Naive thymus-derived CD8-positive, alpha-beta T cell (primary cell): ENCODE data around the gene WBP2. TPM values are rescaled to one million over a fixed set of nuclear protein-coding genes. Genes with fewer than 3 reads are reported as not detected.
"Not testable (repeated sequence)": the region's sequence is repeated elsewhere in the genome, so short reads cannot be mapped to it uniquely, and the experiment has no call there.

Experiments used
- ATAC-seq, 2 donors: fragments of 150-1000 bp; cut with Tn5 transposase in 1 of 2; sonication (Bioruptor Pico), chemical (Tn5 transposase) in 1 of 2; 1 replicate in 1 of 2; 2 replicates in 1 of 2; pipeline ENCODE4 v1.10.0; 2021; ENCODE audit warnings: mild to moderate bottlenecking in 2 of 2, moderate library complexity in 2 of 2
- POLR2A ChIA-PET: fragments of 350-600 bp; sonication (Branson Sonifier 250); formaldehyde crosslinking; loops from one replicate; lab custom pipeline; 2021; ENCODE audit warnings: antibody characterized with exemption; lab: Charles Lee
- DNase-seq, 10 donors: peaks; one replicate each; pipeline versions ENCODE4 v3.0.0 to v3.0.0-alpha.2; 2020 to 2022
- H3K27ac Mint-ChIP-seq, 10 donors: one replicate each; pipeline ENCODE4 v1.8.0; 2020 to 2022; ENCODE audit warnings: mild to moderate bottlenecking in 10 of 10, mixed read lengths in 10 of 10, moderate library complexity in 4 of 10, inconsistent platforms in 1 of 10
- H3K27me3 Mint-ChIP-seq, 5 donors: one replicate each; pipeline ENCODE4 v1.8.0; 2021 to 2022; ENCODE audit warnings: mixed read lengths in 5 of 5
- H3K36me3 Mint-ChIP-seq, 3 donors: one replicate each; pipeline ENCODE4 v1.8.0; 2020 to 2022; ENCODE audit warnings: mixed read lengths in 3 of 3, mild to moderate bottlenecking in 2 of 3, inconsistent platforms in 1 of 3
- H3K4me1 Mint-ChIP-seq, 4 donors: one replicate each; pipeline ENCODE4 v1.8.0; 2021 to 2022; ENCODE audit warnings: mixed read lengths in 4 of 4
- H3K4me3 Mint-ChIP-seq, 10 donors: one replicate each; pipeline ENCODE4 v1.8.0; 2020 to 2022; ENCODE audit warnings: mild to moderate bottlenecking in 10 of 10, mixed read lengths in 10 of 10, moderate library complexity in 6 of 10, inconsistent platforms in 1 of 10
- H3K9me3 Mint-ChIP-seq, 9 donors: one replicate each; pipeline ENCODE4 v1.8.0; 2020 to 2022; ENCODE audit warnings: mixed read lengths in 9 of 9, mild to moderate bottlenecking in 3 of 9, inconsistent platforms in 1 of 9, moderate library complexity in 1 of 9
- polyA plus RNA-seq, 3 donors: library from polyadenylated mRNA; unstranded; fragments of 300-500 nt; fragmentation: Illumina TruSeq; gene quantifications; one replicate each; pipeline ENCODE4 v1.2.3, GENCODE V29; 2021
- total RNA-seq, 8 experiments: library from RNA in 2 of 8; stranded (reverse) in 2 of 8; gene quantifications; one replicate each; pipeline ENCODE4 v1.2.3 and lab custom pipeline; 2021 to 2026

The WBP2 gene
- total and polyA plus RNA-seq, 5 experiments from 2014 or later = 58.1 to 156 (median 95.1) TPM

DNA sequence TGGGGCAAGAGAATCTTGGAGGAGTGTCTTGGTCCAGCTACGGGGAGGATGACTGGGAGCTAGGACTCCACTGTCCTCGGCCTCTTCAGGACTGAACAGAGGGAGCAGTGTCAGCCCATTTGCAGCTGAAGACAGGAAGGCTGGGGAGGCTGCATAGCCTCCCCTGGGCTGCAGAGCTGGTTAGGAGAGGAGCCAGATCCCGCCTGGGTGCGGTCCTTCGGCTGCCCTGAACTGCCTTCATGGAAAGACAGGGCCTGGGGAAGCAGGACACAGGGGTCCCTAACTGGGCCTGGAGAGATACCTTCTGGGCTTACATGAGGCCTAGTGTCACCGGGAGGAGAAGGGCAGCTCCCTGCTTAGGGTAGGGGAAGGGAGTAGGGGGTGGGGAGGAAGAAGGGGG, 37.6 kb downstream of the WBP2 start:
- no peak overlapping the region for H3K4me3 Mint-ChIP-seq
- peak in 1 of 10 donors; percentile 26 for DNase-seq
- no peaks in the 10 kb centered on the region for H3K27me3 Mint-ChIP-seq
- POLR2A ChIA-PET = interaction anchor here (1.0 to 1.5 kb wide), 2 partner anchors 9 to 31 kb away, joined by 5 read pairs; no protein-coding TSS in a partner anchor
- H3K36me3 Mint-ChIP-seq = peaks cover 0 to 61% (median 11%) of the 10 kb centered on the region in 3 donors
- peaks cover 11 to 20% (median 15%) of the 10 kb centered on the region in 4 donors for H3K4me1 Mint-ChIP-seq
- peak overlapping the region in 3 of 10 donors; percentile 29 to 68 (median 55) for H3K27ac Mint-ChIP-seq
- no peaks in the 10 kb centered on the region for H3K9me3 Mint-ChIP-seq
- ATAC-seq = no peak

DNA sequence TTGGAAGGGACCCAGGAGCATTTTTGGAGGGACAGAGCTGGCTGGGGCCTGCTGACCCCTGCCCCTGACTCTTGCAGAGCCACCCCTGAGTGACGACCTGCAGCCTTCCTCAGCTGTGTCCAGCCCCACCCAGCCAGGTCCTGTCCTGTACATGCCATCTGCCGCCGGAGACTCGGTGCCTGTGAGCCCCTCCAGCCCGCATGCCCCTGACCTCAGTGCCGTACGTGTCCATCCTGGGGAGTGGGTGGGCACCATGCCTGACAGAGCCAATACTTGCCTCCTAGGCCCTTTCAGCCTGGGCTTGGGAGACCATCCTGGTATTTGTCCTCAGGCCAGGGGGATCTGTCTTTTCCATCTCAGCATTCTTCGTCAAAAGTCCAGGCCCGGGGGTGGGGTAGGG, 38.4 kb downstream of the WBP2 start:
- no peak overlapping the region for H3K27ac Mint-ChIP-seq
- POLR2A ChIA-PET = interaction anchor here (0.7 to 1.5 kb wide), 5 partner anchors 9 to 37 kb away, joined by 3 to 5 read pairs (median 4); partner anchors contain the start of gene UNK
- H3K9me3 Mint-ChIP-seq = no peaks in the 10 kb centered on the region
- H3K27me3 Mint-ChIP-seq = no peaks in the 10 kb centered on the region
- peaks cover 0 to 66% (median 12%) of the 10 kb centered on the region in 3 donors for H3K36me3 Mint-ChIP-seq
- no peak overlapping the region for H3K4me3 Mint-ChIP-seq
- ATAC-seq (no peak), DNase-seq (peak in 1 of 10 donors; percentile 53)
- H3K4me1 Mint-ChIP-seq = peaks cover 6 to 11% (median 7%) of the 10 kb centered on the region in 4 donors

DNA sequence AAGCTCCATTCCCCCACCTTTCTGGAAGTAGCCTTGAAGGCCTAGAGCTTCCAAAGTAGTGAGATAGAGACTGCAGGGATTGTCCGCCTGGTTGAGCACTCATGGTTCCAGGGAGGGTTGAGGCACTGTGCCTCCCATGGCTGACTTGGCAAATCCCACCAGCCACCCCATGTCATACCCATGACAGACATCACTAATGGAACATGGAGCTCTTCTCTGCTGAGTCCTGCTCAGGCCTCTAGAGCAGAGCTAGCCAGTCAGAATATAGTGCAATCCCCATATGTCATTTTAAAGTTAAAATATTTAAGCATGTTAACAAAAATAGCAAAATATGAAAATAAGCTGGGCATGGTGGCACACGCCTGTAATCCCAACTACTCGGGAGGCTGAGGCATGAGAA, 39.7 kb downstream of the WBP2 start:
- H3K4me1 Mint-ChIP-seq = peaks cover 0 to 2% (median 0%) of the 10 kb centered on the region in 4 donors
- no peaks in the 10 kb centered on the region for H3K27me3 Mint-ChIP-seq
- POLR2A ChIA-PET = interaction anchor here (0.5 to 1.7 kb wide), 8 partner anchors 15 to 182 kb away, joined by 3 to 4 read pairs (median 3); partner anchors contain the start of genes SMIM5, UNC13D and UNK
- no peak overlapping the region for H3K4me3 Mint-ChIP-seq
- ATAC-seq = no peak
- H3K27ac Mint-ChIP-seq = peak overlapping the region in 1 of 10 donors; percentile 55
- peaks cover 0 to 74% (median 12%) of the 10 kb centered on the region in 3 donors for H3K36me3 Mint-ChIP-seq
- DNase-seq = no peak
- no peaks in the 10 kb centered on the region for H3K9me3 Mint-ChIP-seq

DNA sequence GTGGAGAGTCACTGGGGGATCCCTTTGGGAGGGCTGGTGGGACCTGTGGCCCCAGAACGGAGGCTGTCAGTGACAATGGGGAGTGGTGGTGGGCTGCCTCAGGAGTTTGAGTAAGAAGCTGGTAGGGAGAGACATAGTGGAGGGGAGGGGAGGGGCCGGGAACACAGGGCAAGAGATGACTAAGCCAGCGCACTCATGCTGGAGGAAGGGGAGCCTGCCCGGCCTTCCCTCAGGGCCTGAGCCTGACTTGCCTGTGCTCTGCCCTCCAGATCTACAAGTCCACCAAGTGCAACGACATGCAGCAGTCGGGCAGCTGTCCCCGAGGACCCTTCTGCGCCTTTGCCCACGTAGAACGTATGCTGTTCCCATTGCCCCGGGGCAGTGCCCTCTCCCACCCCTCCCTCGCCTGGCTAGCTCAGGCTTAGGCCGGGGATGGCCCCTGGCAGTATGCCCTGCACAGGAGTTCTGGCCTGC, 40.2 kb downstream of the WBP2 start:
- H3K4me1 Mint-ChIP-seq = peaks cover 0 to 2% (median 0%) of the 10 kb centered on the region in 4 donors
- no peaks in the 10 kb centered on the region for H3K9me3 Mint-ChIP-seq
- no peak overlapping the region for H3K4me3 Mint-ChIP-seq
- POLR2A ChIA-PET = interaction anchor here (0.5 to 1.7 kb wide), 8 partner anchors 15 to 68 kb away, joined by 3 to 5 read pairs (median 3); partner anchors contain the start of gene UNC13D
- ATAC-seq (no peak), DNase-seq (no peak)
- no peaks in the 10 kb centered on the region for H3K27me3 Mint-ChIP-seq
- peaks cover 0 to 74% (median 12%) of the 10 kb centered on the region in 3 donors for H3K36me3 Mint-ChIP-seq
- peak overlapping the region in 2 of 10 donors; percentile 55 to 81 for H3K27ac Mint-ChIP-seq

DNA sequence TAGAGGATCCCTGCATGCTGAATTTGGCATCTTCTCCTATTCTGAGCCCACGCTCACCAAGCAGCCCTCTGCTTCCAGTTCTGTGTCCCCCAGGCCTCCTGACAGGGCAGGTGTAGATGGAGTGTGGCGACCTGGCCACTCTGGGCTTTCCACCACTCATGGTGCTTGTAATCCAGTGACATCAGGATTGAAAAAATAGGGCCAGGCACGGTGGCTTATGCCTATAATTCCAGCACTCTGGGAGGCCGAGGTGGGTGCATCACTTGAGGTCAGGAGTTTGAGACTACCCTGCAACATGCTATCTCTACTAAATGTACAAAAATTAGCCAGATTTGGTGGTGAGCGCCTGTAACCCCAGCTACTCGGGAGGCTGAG, 41.1 kb downstream of the WBP2 start:
- Mint-ChIP-seq H3K4me3 (no peak overlapping the region), H3K27ac (peak overlapping the region in 1 of 10 donors; percentile 72), H3K4me1 (peaks cover 0 to 2% (median 0%) of the 10 kb centered on the region in 4 donors), H3K27me3 (no peaks in the 10 kb centered on the region), H3K36me3 (peaks cover 0 to 64% (median 8%) of the 10 kb centered on the region in 3 donors), H3K9me3 (no peaks in the 10 kb centered on the region)
- no peak for ATAC-seq
- POLR2A ChIA-PET = interaction anchor here (0.7 to 1.4 kb wide), 4 partner anchors 12 to 739 kb away, joined by 3 to 5 read pairs (median 3); no protein-coding TSS in a partner anchor
- peak in 1 of 10 donors; percentile 7 for DNase-seq

DNA sequence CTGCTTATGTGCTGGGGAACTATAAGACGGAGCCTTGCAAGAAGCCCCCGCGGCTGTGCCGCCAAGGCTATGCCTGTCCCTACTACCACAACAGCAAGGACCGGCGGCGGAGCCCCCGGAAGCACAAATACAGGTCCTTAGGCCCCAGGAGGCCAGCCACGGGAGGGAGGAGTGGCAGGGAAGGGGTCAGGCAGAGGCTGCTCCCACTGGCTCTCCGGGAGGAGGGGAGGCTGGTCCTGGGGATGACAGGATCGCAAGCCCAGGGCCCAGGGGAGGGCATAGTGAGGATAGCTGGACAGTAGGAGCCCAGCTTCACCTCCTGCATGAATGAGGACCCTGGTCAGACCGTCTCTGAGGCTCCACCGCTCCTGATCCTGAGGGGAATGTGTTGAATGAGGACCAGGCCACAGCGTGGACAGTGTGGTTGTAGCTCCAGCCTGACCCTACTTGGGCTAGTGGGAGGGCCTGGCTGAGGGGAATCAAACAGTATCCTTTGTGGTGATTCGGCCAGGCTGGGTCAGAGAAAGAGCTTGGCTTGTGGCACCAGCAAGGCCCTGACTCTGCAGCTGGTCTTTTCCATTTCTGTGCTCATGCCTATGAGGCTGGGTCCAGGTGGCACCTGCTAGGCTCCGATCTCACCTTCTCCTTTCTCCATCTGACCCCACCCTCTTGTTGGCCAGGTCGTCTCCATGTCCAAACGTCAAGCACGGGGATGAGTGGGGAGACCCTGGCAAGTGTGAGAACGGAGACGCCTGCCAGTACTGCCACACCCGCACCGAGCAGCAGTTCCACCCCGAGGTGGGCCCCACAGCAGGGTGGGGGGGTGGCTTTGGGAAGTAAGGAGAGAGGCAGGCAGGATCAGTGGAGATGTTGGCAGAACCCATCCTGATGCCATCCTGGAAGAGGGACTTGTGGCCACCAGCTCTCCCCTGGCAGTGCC, 41.8 kb downstream of the WBP2 start:
- H3K36me3 Mint-ChIP-seq = peaks cover 0 to 62% (median 8%) of the 10 kb centered on the region in 3 donors
- H3K9me3 Mint-ChIP-seq = no peaks in the 10 kb centered on the region
- POLR2A ChIA-PET = interaction anchor here (0.6 to 1.7 kb wide), 9 partner anchors 12 to 833 kb away, joined by 3 to 5 read pairs (median 3); no protein-coding TSS in a partner anchor
- ATAC-seq (no peak), DNase-seq (no peak)
- H3K27ac Mint-ChIP-seq = peak overlapping the region in 2 of 10 donors; percentile 27 to 45
- no peak overlapping the region for H3K4me3 Mint-ChIP-seq
- H3K27me3 Mint-ChIP-seq = no peaks in the 10 kb centered on the region
- H3K4me1 Mint-ChIP-seq = peaks cover 0 to 6% (median 4%) of the 10 kb centered on the region in 4 donors

DNA sequence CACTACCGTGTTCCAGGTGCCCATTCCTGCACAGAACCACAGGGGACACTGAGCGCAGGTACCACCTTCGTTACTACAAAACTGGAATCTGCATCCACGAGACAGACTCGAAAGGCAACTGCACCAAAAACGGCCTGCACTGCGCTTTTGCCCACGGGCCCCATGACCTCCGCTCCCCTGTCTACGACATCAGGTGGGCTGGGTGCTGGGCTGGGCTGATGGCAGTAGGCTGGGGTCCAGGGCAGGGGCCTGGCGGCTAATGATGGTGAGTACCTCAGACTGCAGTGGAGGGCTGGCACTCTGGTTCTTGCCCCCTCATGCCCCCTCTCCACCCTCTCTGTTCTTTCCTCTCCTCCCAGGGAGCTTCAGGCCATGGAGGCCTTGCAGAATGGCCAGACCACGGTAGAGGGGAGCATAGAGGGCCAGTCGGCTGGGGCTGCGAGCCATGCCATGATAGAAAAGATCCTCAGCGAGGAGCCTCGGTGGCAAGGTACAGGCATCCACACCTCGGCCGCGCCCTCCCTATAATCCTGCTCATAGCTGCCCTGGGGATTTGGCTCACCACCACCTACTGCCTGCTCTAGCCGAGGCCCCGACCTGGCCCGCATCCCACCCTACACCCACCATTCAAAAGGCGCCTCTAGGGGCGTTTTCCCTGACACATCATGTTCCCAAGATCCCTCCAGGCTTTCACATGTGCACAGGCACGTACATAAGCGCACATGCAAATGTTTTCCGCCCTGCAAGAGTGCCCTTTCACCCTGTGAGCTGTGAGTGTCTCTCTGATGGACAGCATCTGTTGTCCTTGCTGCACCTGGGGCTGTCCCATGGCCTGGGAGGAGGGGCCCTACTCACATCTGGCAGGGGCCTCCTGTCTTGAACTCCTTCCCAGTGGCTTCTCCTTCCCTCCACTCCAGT, 42.8 kb downstream of the WBP2 start:
- Mint-ChIP-seq H3K27ac (peak overlapping the region in 2 of 10 donors; percentile 27 to 45), H3K4me1 (peaks cover 3 to 8% (median 4%) of the 10 kb centered on the region in 4 donors), H3K4me3 (no peak overlapping the region), H3K36me3 (peaks cover 0 to 57% (median 8%) of the 10 kb centered on the region in 3 donors), H3K27me3 (no peaks in the 10 kb centered on the region), H3K9me3 (no peaks in the 10 kb centered on the region)
- DNase-seq = no peak
- no peak for ATAC-seq
- POLR2A ChIA-PET = interaction anchor here (1.2 to 1.7 kb wide), 4 partner anchors 22 to 36 kb away, joined by 3 to 4 read pairs (median 4); no protein-coding TSS in a partner anchor

DNA sequence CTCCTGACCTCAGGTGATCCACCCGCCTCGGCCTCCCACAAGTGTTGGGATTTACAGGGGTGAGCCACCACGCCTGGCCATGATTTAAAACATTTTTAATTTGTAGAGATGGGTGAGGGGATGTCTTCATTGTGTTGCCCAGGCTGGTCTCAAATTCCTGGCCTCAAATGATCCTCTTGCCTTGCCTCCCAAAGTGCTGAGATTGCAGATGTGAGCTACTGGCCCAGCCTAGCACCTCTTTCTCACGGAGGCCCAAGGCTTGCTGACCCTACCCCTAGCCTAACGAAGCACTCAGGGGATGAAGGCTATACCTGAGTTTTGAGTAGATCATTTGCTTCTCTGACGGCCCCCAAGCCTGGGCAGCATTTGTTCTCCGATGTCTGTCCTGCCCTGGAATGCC, 44.0 kb downstream of the WBP2 start:
- ATAC-seq = no peak
- Mint-ChIP-seq H3K27ac (peak overlapping the region in 1 of 10 donors; percentile 52), H3K27me3 (no peaks in the 10 kb centered on the region), H3K4me1 (peaks cover 3 to 8% (median 6%) of the 10 kb centered on the region in 4 donors), H3K36me3 (peaks cover 0 to 52% (median 8%) of the 10 kb centered on the region in 3 donors), H3K9me3 (no peaks in the 10 kb centered on the region), H3K4me3 (no peak overlapping the region)
- DNase-seq = no peak
- POLR2A ChIA-PET = interaction anchor here (1.6 kb wide), 1 partner anchor 31 kb away, joined by 4 read pairs; no protein-coding TSS in a partner anchor

DNA sequence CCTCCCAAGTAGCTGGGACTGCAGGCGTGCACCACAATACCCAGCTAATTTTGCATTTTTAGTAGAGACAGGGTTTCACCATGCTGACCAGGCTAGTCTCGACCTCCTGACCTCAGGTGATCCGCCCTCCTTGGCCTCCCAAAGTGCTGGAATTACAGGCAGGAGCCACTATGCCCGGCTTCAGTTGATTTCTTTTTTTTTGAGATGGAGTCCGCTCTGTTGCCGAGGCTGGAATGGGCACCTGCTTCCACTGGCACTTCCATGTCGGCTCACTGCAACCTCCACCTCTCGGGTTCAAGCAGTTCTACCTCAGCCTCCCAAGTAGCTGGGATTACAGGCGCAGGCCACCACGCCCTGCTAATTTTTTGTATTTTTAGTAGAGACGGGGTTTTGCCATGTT, 44.4 kb downstream of the WBP2 start:
- POLR2A ChIA-PET, ATAC-seq, H3K27ac Mint-ChIP-seq, H3K4me1 Mint-ChIP-seq, H3K9me3 Mint-ChIP-seq, H3K4me3 Mint-ChIP-seq, DNase-seq, H3K27me3 Mint-ChIP-seq: not testable (repeated sequence)
- peaks cover 0 to 48% (median 8%) of the 10 kb centered on the region in 3 donors for H3K36me3 Mint-ChIP-seq

DNA sequence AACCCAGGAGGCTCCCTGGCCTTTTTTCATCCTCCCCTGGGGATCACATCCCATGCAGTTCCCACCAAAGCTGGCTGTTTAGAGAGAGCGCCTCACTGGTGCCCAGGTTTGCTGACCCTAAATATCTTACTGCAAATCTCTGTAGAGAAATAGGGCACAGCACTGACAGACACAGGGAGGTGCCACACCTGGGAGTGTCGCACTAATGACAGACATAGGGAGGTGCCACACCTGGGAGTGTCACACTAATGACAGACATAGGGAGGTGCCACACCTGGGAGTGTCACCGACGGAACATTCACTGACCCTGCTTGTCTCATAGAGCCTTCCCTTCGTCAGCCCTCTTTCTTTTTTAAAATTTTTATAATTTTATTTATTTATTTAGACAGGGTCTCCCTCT, 44.9 kb downstream of the WBP2 start:
- H3K27ac Mint-ChIP-seq = no peak overlapping the region
- no peaks in the 10 kb centered on the region for H3K27me3 Mint-ChIP-seq
- ATAC-seq (no peak), DNase-seq (no peak)
- peaks cover 0 to 48% (median 8%) of the 10 kb centered on the region in 3 donors for H3K36me3 Mint-ChIP-seq
- peaks cover 3 to 8% (median 6%) of the 10 kb centered on the region in 4 donors for H3K4me1 Mint-ChIP-seq
- H3K4me3 Mint-ChIP-seq = no peak overlapping the region
- H3K9me3 Mint-ChIP-seq = no peaks in the 10 kb centered on the region
- POLR2A ChIA-PET = no interaction called here

DNA sequence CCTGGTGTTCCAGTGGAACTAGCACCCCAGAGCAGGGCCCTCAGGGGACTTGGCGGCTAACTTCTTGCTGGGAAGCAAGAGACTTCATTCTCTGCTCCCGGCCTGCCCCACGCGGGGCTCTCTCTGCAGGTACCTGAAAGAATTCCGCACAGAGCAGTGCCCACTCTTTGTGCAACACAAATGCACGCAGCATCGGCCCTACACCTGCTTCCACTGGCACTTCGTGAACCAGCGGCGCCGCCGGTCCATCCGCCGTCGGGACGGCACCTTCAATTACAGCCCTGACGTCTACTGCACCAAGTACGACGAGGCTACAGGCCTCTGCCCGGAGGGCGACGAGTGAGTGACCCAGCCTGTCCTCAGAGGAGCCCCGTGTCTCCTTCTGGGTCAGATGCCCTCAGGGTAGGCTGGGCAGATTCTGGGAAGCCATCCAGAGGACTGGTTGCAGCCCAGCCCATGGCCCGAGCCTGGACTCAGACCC, 45.5 kb downstream of the WBP2 start:
- peaks cover 3 to 8% (median 6%) of the 10 kb centered on the region in 4 donors for H3K4me1 Mint-ChIP-seq
- DNase-seq (no peak), ATAC-seq (no peak)
- POLR2A ChIA-PET = no interaction called here
- no peaks in the 10 kb centered on the region for H3K27me3 Mint-ChIP-seq
- no peaks in the 10 kb centered on the region for H3K9me3 Mint-ChIP-seq
- no peak overlapping the region for H3K4me3 Mint-ChIP-seq
- H3K27ac Mint-ChIP-seq = no peak overlapping the region
- H3K36me3 Mint-ChIP-seq = peaks cover 0 to 42% (median 8%) of the 10 kb centered on the region in 3 donors
